Esophagus squamous epithelium (tissue), 5 donors: ENCODE data around the gene AAR2. TPM values are rescaled to one million over a fixed set of nuclear protein-coding genes. Genes with fewer than 3 reads are reported as not detected.

Experiments
- DNase-seq: peaks from one replicate; lab custom pipeline; 2025; lab: John Stamatoyannopoulos, UW
- H3K27ac ChIP-seq, 4 donors: fragments of 200-600 bp; sonication (generic); one replicate each; pipeline ENCODE4 v1.5.1; 2016 to 2019; ENCODE audit warnings: mild to moderate bottlenecking in 1 of 4
- H3K27me3 ChIP-seq, 4 donors: fragments of 200-600 bp; sonication (generic); 1 replicate in 3 of 4; 2 replicates in 1 of 4; pipeline versions ENCODE4 v1.5.1 to v1.6.0; 2017 to 2021; ENCODE audit warnings: antibody characterized with exemption in 1 of 4
- H3K36me3 ChIP-seq, 3 donors: fragments of 200-600 bp; sonication (generic); one replicate each; pipeline ENCODE4 v1.5.1; 2016 to 2019
- H3K4me1 ChIP-seq, 3 donors: fragments of 200-600 bp; sonication (generic); one replicate each; pipeline ENCODE4 v1.5.1; 2017 to 2019
- H3K4me3 ChIP-seq, 4 donors: fragments of 200-600 bp; sonication (generic); 1 replicate in 3 of 4; 2 replicates in 1 of 4; pipeline ENCODE4 v1.5.1; 2016 to 2019; ENCODE audit warnings: mild to moderate bottlenecking in 2 of 4, moderate library complexity in 1 of 4
- H3K9me3 ChIP-seq, 3 donors: fragments of 200-600 bp; sonication (generic); one replicate each; pipeline ENCODE4 v1.5.1; 2016 to 2019
- POLR2A ChIP-seq, 4 donors: fragments of 450-650 bp; IDR thresholded peaks; one replicate each; pipeline ENCODE4 v1.6.1; 2017; ENCODE audit warnings: antibody characterized with exemption in 4 of 4, mild to moderate bottlenecking in 4 of 4, moderate library complexity in 3 of 4
- WGBS, 2 donors: methylation state at CpG; one replicate each; pipeline ENCODE4 v1.1.5; 2018; 5-methylcytosine and 5-hydroxymethylcytosine counted together
- intact Hi-C: fragments of 100-400 bp; cut with DNase I; formaldehyde crosslinking; loops from one replicate; pipeline ENCODE4 v1.15.0; 2022
- total RNA-seq, 4 donors: library from RNA; depleted of rRNA; stranded (reverse); fragments of >200 nt; gene quantifications; one replicate each; pipeline ENCODE4 v1.1.0, GENCODE V29; 2016
- TF ChIP-seq, protein P1 (sequence below), 6 experiments: fragments of 450-650 bp in 4 of 6; fragments of 200-600 bp in 2 of 6; sonication (generic) in 2 of 6; IDR thresholded peaks; one replicate each; pipeline ENCODE4 v1.5.1; 2016 to 2019; ENCODE audit warnings: antibody characterized with exemption in 6 of 6, mild to moderate bottlenecking in 4 of 6, moderate library complexity in 4 of 6
- donor health status: DM: yes; HTN: yes; CAD: no.

AAR2 gene
- total RNA-seq, 4 donors from 2014 or later: 13.8 to 27.5 (median 16.5) TPM

DNA sequence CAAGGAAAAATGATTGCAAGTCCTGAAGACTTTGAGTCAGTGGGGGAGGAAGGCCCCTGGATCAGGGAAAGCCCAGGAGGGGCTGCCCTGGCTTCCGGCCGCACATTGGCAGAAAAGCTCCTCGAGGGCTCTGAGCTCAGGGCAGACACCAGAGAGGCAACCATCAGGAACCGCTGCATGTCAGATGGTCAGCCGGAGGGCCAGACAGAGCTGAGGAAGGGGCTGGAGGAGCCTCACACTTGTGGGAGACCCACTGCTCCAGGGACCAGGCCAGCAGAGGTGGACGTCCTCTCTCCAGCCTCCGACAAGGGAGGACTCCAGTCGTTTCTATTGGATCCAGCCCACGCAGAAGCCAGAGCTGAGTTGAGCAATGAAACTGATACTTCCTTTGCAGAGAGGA is 30.2 kb upstream of the AAR2 start:
- intact Hi-C loops: no loop called here
- Histone ChIP-seq H3K27ac (no peak overlapping the region), H3K27me3 (no peaks in the 10 kb centered on the region), H3K36me3 (peaks cover 5 to 94% (median 36%) of the 10 kb centered on the region in 3 donors), H3K4me3 (no peak overlapping the region), H3K4me1 (no peaks in the 10 kb centered on the region), H3K9me3 (no peaks in the 10 kb centered on the region)
- no peak for DNase-seq
- whole genome bisulfite sequencing, 2 donors: 82 to 87% methylated on average over 5 to 9 of the region's 9 CpGs
- TF ChIP-seq, protein P1, sequence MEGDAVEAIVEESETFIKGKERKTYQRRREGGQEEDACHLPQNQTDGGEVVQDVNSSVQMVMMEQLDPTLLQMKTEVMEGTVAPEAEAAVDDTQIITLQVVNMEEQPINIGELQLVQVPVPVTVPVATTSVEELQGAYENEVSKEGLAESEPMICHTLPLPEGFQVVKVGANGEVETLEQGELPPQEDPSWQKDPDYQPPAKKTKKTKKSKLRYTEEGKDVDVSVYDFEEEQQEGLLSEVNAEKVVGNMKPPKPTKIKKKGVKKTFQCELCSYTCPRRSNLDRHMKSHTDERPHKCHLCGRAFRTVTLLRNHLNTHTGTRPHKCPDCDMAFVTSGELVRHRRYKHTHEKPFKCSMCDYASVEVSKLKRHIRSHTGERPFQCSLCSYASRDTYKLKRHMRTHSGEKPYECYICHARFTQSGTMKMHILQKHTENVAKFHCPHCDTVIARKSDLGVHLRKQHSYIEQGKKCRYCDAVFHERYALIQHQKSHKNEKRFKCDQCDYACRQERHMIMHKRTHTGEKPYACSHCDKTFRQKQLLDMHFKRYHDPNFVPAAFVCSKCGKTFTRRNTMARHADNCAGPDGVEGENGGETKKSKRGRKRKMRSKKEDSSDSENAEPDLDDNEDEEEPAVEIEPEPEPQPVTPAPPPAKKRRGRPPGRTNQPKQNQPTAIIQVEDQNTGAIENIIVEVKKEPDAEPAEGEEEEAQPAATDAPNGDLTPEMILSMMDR (IDR thresholded peaks at IDR 0.05): no peak
- TF ChIP-seq POLR2A (IDR thresholded peaks at IDR 0.05): no peak

DNA sequence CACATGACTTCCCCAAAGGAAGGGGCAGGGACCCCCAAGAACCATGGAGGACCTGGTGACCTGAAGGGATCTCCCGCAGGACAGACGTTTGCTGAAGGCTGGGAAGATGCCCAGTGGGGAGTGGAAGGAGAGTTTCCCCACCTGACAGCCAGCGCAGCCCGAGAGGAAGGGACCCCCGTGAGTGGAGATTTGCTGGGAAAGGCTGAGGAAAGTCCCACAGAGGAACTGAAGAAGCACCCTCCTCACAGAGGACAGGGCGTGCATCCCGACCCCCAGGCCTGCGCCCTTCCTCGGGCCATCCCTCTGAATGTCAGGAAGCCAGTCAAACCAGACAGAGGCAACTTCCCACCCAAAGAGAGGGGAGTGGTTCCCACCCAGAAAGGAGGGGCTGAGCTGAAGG is 29.6 kb upstream of the AAR2 start:
- Histone ChIP-seq H3K4me3 (no peak overlapping the region), H3K27ac (no peak overlapping the region), H3K9me3 (no peaks in the 10 kb centered on the region), H3K27me3 (no peaks in the 10 kb centered on the region), H3K4me1 (no peaks in the 10 kb centered on the region), H3K36me3 (peaks cover 5 to 94% (median 36%) of the 10 kb centered on the region in 3 donors)
- intact Hi-C loops: no loop called here
- TF ChIP-seq POLR2A (IDR thresholded peaks at IDR 0.05): no peak
- TF ChIP-seq, protein P1 (IDR thresholded peaks at IDR 0.05): no peak
- 80 to 92% methylated on average over 2 to 7 of the region's 9 CpGs for WGBS, 2 donors
- no peak for DNase-seq

DNA sequence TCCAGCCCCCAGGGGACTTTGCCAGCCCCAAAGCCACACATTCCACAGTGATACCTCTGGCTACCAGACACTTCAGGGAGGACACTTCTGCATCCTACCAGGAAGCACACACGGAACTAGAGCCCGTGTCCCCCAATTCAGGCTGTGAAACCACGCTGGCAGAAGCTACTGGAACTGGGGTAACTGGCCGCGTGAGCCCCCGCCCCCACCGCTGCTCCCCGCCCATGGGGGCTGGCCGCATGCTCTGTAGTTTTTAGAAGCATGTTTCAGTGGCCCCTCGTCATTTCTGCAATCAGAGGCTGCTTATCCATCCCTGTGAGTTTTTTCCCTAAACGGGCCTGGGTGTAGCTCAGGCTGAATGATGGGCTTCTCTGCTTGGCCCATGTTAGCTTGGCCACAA is 28.7 kb upstream of the AAR2 start:
- Histone ChIP-seq H3K36me3 (peaks cover 5 to 95% (median 37%) of the 10 kb centered on the region in 3 donors), H3K4me1 (no peaks in the 10 kb centered on the region), H3K27me3 (no peaks in the 10 kb centered on the region), H3K4me3 (no peak overlapping the region), H3K9me3 (no peaks in the 10 kb centered on the region), H3K27ac (no peak overlapping the region)
- no peak for DNase-seq
- TF ChIP-seq, protein P1 (IDR thresholded peaks at IDR 0.05): no peak
- TF ChIP-seq POLR2A (IDR thresholded peaks at IDR 0.05): no peak
- 80% methylated on average over 1 to 3 of the region's 11 CpGs for WGBS, 2 donors
- intact Hi-C loops: no loop called here

DNA sequence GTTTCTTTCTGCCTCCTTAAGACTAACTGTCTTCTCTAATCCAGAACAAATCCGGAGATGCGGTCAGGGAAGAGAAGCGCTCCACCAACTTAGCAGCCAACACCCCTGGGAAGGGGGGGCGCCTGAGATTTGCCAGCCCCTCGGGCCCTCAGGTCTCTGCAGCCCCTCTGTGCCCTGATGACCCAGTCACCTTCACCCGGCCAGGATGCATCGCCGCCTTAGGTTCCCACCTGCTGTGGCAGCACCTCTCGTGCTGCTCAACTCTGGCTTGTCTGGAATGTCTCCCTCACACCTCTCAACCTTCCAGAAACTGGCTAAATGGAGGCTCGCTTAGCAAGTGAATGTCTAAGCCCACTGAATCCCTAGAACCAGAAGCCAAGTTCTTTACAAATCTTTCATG is 28.0 kb upstream of the AAR2 start:
- Histone ChIP-seq H3K27ac (no peak overlapping the region), H3K4me1 (no peaks in the 10 kb centered on the region), H3K4me3 (no peak overlapping the region), H3K9me3 (no peaks in the 10 kb centered on the region), H3K27me3 (no peaks in the 10 kb centered on the region), H3K36me3 (peaks cover 5 to 100% (median 37%) of the 10 kb centered on the region in 3 donors)
- TF ChIP-seq, protein P1 (IDR thresholded peaks at IDR 0.05): no peak
- no peak for TF ChIP-seq POLR2A (IDR thresholded peaks at IDR 0.05)
- no peak for DNase-seq
- intact Hi-C loops: no loop called here
- WGBS, 2 donors: 60 to 88% methylated on average over 1 to 3 of the region's 10 CpGs

DNA sequence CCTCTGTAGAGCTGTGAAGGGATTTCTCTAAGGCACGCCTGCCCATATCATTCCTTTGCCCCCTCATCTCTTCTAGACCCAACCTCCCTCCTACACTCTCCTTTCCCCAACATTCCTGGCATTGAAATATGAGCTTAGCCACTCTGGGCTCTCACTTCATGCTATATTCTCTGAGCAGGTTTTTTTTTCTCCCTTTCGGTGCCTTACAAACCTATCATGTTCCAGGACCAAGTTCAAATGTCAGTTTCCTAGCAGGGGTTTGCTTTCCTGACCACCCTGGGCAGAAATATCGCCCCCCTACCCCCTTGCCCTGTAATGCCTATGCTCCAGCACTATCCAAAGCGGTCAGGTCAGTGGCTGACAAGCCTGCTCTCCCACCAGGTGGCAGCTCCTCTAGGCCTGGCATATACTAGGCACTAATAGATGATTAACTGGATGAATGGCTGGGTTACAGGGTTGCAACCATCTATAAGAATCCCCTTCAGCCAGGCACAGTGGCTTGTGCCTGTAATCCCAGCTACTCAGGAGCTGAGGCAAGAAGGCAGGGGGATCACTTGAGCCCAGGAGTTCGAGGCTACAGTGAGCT is 25.7 kb upstream of the AAR2 start:
- WGBS, 2 donors: 73 to 88% methylated on average over 4 to 5 of the region's 5 CpGs
- peaks cover 10 to 100% (median 37%) of the 10 kb centered on the region in 3 donors for H3K36me3 ChIP-seq
- H3K4me3 ChIP-seq: no peak overlapping the region
- intact Hi-C loops: no loop called here
- no peak for DNase-seq
- no peaks in the 10 kb centered on the region for H3K4me1 ChIP-seq
- TF ChIP-seq, protein P1 (IDR thresholded peaks at IDR 0.05): no peak
- TF ChIP-seq POLR2A (IDR thresholded peaks at IDR 0.05): no peak
- H3K27me3 ChIP-seq: no peaks in the 10 kb centered on the region
- H3K9me3 ChIP-seq: no peaks in the 10 kb centered on the region
- no peak overlapping the region for H3K27ac ChIP-seq
